SK-N-SH (cell line): Measurements from ENCODE around the gene SYT6. TPM values are rescaled to one million over a fixed set of nuclear protein-coding genes. Genes with fewer than 3 reads are reported as not detected.

Experiments
- CTCF ChIA-PET: fragments of 300-600, 350-600 bp; formaldehyde crosslinking; extraction: SDS; loops from one replicate; lab custom pipeline; 2021; lab: Yijun Ruan, JAX
- POLR2A ChIA-PET: fragments of 350-600 bp; sonication (Branson Sonifier 250); formaldehyde crosslinking; extraction: SDS; loops from one replicate; lab custom pipeline; 2020; ENCODE audit warnings: antibody characterized with exemption, inconsistent platforms; lab: Yijun Ruan, JAX
- DNase-seq: peaks from one replicate; pipeline ENCODE4 v3.0.0; 2012
- H2AFZ ChIP-seq: fragments of 200-600 bp; sonication (generic); 2 replicates; pipeline ENCODE4 v1.8.1; 2016; ENCODE audit warnings: antibody characterized with exemption, mild to moderate bottlenecking, low read depth
- H3F3A ChIP-seq: fragments of 200-600 bp; sonication (generic); replicated peaks from 2 replicates; pipeline ENCODE3; 2016; ENCODE audit warnings: antibody characterized with exemption, mild to moderate bottlenecking; ENCODE audit not compliant: insufficient read depth
- H3K27ac ChIP-seq, 2 experiments: fragments of 200-500 bp in 1 of 2; fragments of 200-600 bp in 1 of 2; sonication (Bioruptor generic) in 1 of 2; sonication (generic), shearing (Covaris generic) in 1 of 2; 2 replicates each; pipeline versions ENCODE4 v1.5.1 to v1.6.1; 2014 to 2016; ENCODE audit warnings: low read depth in 2 of 2, inconsistent platforms in 1 of 2, low read length in 1 of 2, mild to moderate bottlenecking in 1 of 2, mixed read lengths in 1 of 2
- H3K27me3 ChIP-seq: fragments of 200-600 bp; sonication (generic), shearing (Covaris generic); 2 replicates; pipeline ENCODE4 v1.6.1; 2016; ENCODE audit warnings: mixed run types; ENCODE audit not compliant: insufficient read depth
- H3K36me3 ChIP-seq, 2 experiments: fragments of 200-500 bp in 1 of 2; fragments of 200-600 bp in 1 of 2; sonication (Bioruptor generic) in 1 of 2; sonication (generic) in 1 of 2; replicated peaks in 1 of 2; 2 replicates each; pipeline versions ENCODE3 to v1.5.1; 2014 to 2016; ENCODE audit warnings: low read length in 1 of 2, mild to moderate bottlenecking in 1 of 2; ENCODE audit not compliant: insufficient read depth in 2 of 2, control insufficient read depth in 1 of 2
- H3K4me1 ChIP-seq, 2 experiments: fragments of 200-500 bp in 1 of 2; fragments of 200-600 bp in 1 of 2; sonication (Bioruptor generic) in 1 of 2; sonication (generic), shearing (Covaris generic) in 1 of 2; 2 replicates each; pipeline versions ENCODE4 v1.5.1 to v1.6.1; 2014 to 2016; ENCODE audit warnings: low read depth in 1 of 2, low read length in 1 of 2, mixed run types in 1 of 2; ENCODE audit not compliant: insufficient read depth in 2 of 2, control insufficient read depth in 1 of 2
- H3K4me2 ChIP-seq: fragments of 200-600 bp; sonication (generic), shearing (Covaris generic); 2 replicates; pipeline ENCODE4 v1.6.1; 2017; ENCODE audit warnings: mixed run types
- H3K4me3 ChIP-seq, 2 experiments: fragments of 200-500 bp in 1 of 2; fragments of 200-600 bp in 1 of 2; sonication (Bioruptor generic) in 1 of 2; sonication (generic), shearing (Covaris generic) in 1 of 2; 2 replicates each; pipeline versions ENCODE4 v1.5.1 to v1.8.1; 2014 to 2016; ENCODE audit warnings: low read depth in 2 of 2, inconsistent platforms in 1 of 2, low read length in 1 of 2, mild to moderate bottlenecking in 1 of 2, mixed read lengths in 1 of 2, moderate library complexity in 1 of 2
- H3K79me2 ChIP-seq: fragments of 200-600 bp; sonication (generic); 2 replicates; pipeline ENCODE4 v1.8.1; 2017; ENCODE audit warnings: mild to moderate bottlenecking; ENCODE audit not compliant: insufficient read depth
- H3K9ac ChIP-seq: fragments of 200-600 bp; sonication (generic); 2 replicates; pipeline ENCODE4 v1.6.1; 2017; ENCODE audit warnings: mixed run types
- H3K9me2 ChIP-seq: fragments of 200-600 bp; sonication (generic); 2 replicates; pipeline ENCODE4 v1.6.1; 2017; ENCODE audit warnings: mixed run types
- H3K9me3 ChIP-seq: fragments of 200-600 bp; sonication (generic); 2 replicates; pipeline ENCODE4 v1.6.1; 2017; ENCODE audit warnings: mixed run types, mild to moderate bottlenecking, moderate library complexity
- H4K20me1 ChIP-seq: fragments of 200-600 bp; sonication (generic); 2 replicates; pipeline ENCODE4 v1.6.1; 2017; ENCODE audit warnings: mild to moderate bottlenecking, mixed run types; ENCODE audit not compliant: insufficient read depth
- CHD2 ChIP-seq: fragments of 150-350 bp; IDR thresholded peaks from 2 replicates; pipeline ENCODE4 v1.6.1; 2018; ENCODE audit warnings: low read length; ENCODE audit not compliant: partially characterized antibody
- CTCF ChIP-seq: fragments of 200-600 bp; sonication (generic); IDR thresholded peaks from 2 replicates; pipeline ENCODE4 v1.6.1; 2017; ENCODE audit warnings: antibody characterized with exemption, mild to moderate bottlenecking, moderate library complexity
- EP300 ChIP-seq, 2 experiments: IDR thresholded peaks; 2 replicates each; pipeline versions ENCODE4 v1.4.0 to v1.6.1; 2012; ENCODE audit warnings: borderline replicate concordance in 1 of 2, low read depth in 1 of 2, low read length in 1 of 2
- EZH2phosphoT487 ChIP-seq: fragments of 200-600 bp; sonication (generic); IDR thresholded peaks from 2 replicates; pipeline ENCODE4 v1.6.1; 2017; ENCODE audit warnings: low read depth, mixed run types, mild to moderate bottlenecking, antibody characterized with exemption, moderate library complexity, borderline replicate concordance
- FOSL2 ChIP-seq: IDR thresholded peaks from 2 replicates; pipeline ENCODE4 v1.4.0; 2012; ENCODE audit warnings: low read depth, mild to moderate bottlenecking, moderate library complexity, borderline replicate concordance
- FOXJ3 ChIP-seq: sonication (generic); formaldehyde crosslinking; IDR thresholded peaks from 2 replicates; pipeline ENCODE4 v1.5.1; 2020; ENCODE audit warnings: mild to moderate bottlenecking, missing genetic modification reagents
- GABPA ChIP-seq: IDR thresholded peaks from 2 replicates; pipeline ENCODE4 v1.4.0; 2012; ENCODE audit warnings: low read depth, mild to moderate bottlenecking
- GATA2 ChIP-seq: sonication (generic); formaldehyde crosslinking; IDR thresholded peaks from 2 replicates; pipeline ENCODE4 v1.5.0; 2020; ENCODE audit warnings: mild to moderate bottlenecking, missing genetic modification reagents
- MEF2A ChIP-seq: IDR thresholded peaks from 2 replicates; pipeline ENCODE4 v1.4.0; 2012; ENCODE audit warnings: low read depth, borderline replicate concordance
- MXI1 ChIP-seq: IDR thresholded peaks from 2 replicates; pipeline ENCODE4 v1.6.1; 2012; ENCODE audit warnings: mild to moderate bottlenecking, low read depth, low read length, improper control_type of control experiment
- NFIC ChIP-seq: IDR thresholded peaks from 2 replicates; pipeline ENCODE4 v1.4.0; 2012; ENCODE audit warnings: borderline replicate concordance
- NRF1 ChIP-seq: IDR thresholded peaks from 2 replicates; pipeline ENCODE4 v1.6.1; 2012; ENCODE audit warnings: low read depth, mild to moderate bottlenecking, low read length
- POLR2AphosphoS5 ChIP-seq: IDR thresholded peaks from 2 replicates; pipeline ENCODE4 v1.6.1; 2012; ENCODE audit warnings: low read depth, low read length
- RAD21 ChIP-seq: IDR thresholded peaks from 2 replicates; pipeline ENCODE4 v1.6.1; 2012; ENCODE audit warnings: mild to moderate bottlenecking, low read length
- REST ChIP-seq: IDR thresholded peaks from 2 replicates; pipeline ENCODE4 v1.6.1; 2012; ENCODE audit warnings: mild to moderate bottlenecking, low read depth, low read length, moderate library complexity
- RFX5 ChIP-seq: IDR thresholded peaks from 2 replicates; pipeline ENCODE4 v1.6.1; 2012; ENCODE audit warnings: mild to moderate bottlenecking, improper control_type of control experiment, low read length
- RXRA ChIP-seq: IDR thresholded peaks from 2 replicates; pipeline ENCODE4 v1.4.0; 2012; ENCODE audit warnings: low read depth, mild to moderate bottlenecking, borderline replicate concordance
- SIN3A ChIP-seq: IDR thresholded peaks from 2 replicates; pipeline ENCODE4 v1.6.1; 2012; ENCODE audit warnings: low read depth, mild to moderate bottlenecking, low read length, moderate library complexity, borderline replicate concordance
- TAF1 ChIP-seq: IDR thresholded peaks from 2 replicates; pipeline ENCODE4 v1.6.1; 2012; ENCODE audit warnings: low read depth, mild to moderate bottlenecking, low read length, moderate library complexity, borderline replicate concordance
- TEAD4 ChIP-seq: IDR thresholded peaks from 2 replicates; pipeline ENCODE4 v1.4.0; 2012; ENCODE audit warnings: mild to moderate bottlenecking, borderline replicate concordance; ENCODE audit not compliant: insufficient read depth
- USF1 ChIP-seq: IDR thresholded peaks from 2 replicates; pipeline ENCODE4 v1.4.0; 2012; ENCODE audit warnings: low read depth, borderline replicate concordance
- WGBS: methylation state at CpG from one replicate; pipeline ENCODE4 v1.1.6; 2017; ENCODE audit warnings: low lambda C conversion rate; 5-methylcytosine and 5-hydroxymethylcytosine counted together
- polyA plus RNA-seq, 3 experiments: library from polyadenylated mRNA; depleted of rRNA; stranded (reverse); fragments of >200 nt; gene quantifications; 2 replicates each; pipeline ENCODE4 v1.2.3, GENCODE V29; 2012

Gene SYT6
- polyA plus RNA-seq, 1 of the 3 experiments (the other 2 are of a cell fraction), result not detected

- TF ChIP-seq TAF1, result no peak
Measured at GRCh38 chr1:114097109-114097508, 56.6 kb downstream of the SYT6 start (continued).

GRCh38 chr1:114094675-114095074 lies 59.0 kb downstream of the SYT6 start:
- no peak overlapping the region for H3K4me3 ChIP-seq
- 76% methylated on average over 9 of the region's 9 CpGs for WGBS
- no peaks in the 10 kb centered on the region; a peak in 1 of 4 replicates for H3K4me1 ChIP-seq
- ChIA-PET POLR2A (no interaction called here), CTCF (interaction anchor here (0.7 kb wide), 1 partner anchor 188 kb away, joined by 3 read pairs; no protein-coding TSS in a partner anchor)
- TF ChIP-seq USF1 (no peak), NRF1 (no peak), EZH2phosphoT487 (no peak), FOXJ3 (CRISPR knock-in tag) (no peak), FOSL2 (no peak), RAD21 (no peak), MXI1 (no peak), MEF2A (no peak), GABPA (no peak), EP300 (IDR thresholded peaks at IDR 0.05; ENCODE audit: borderline replicate concordance in 1 of 2, low read depth in 1 of 2, low read length in 1 of 2) (no peak), TEAD4 (no peak), REST (no peak), RFX5 (no peak), NFIC (no peak), SIN3A (no peak), POLR2AphosphoS5 (no peak), CTCF (no peak), RXRA (no peak), CHD2 (no peak), GATA2 (CRISPR knock-in tag) (no peak)
- no peaks in the 10 kb centered on the region for H3K9me2 ChIP-seq
- H3K9ac ChIP-seq, result no peak overlapping the region
- no peak overlapping the region for H3K27ac ChIP-seq
- H2AFZ ChIP-seq, result no peak overlapping the region
- no peaks in the 10 kb centered on the region for H3K36me3 ChIP-seq
- H3K79me2 ChIP-seq, result no peaks in the 10 kb centered on the region
- H3F3A ChIP-seq, result no peaks in the 10 kb centered on the region
- no peaks in the 10 kb centered on the region for H3K9me3 ChIP-seq
- H3K27me3 ChIP-seq, result peaks cover 13% of the 10 kb centered on the region
- no peaks in the 10 kb centered on the region for H4K20me1 ChIP-seq
- no peak overlapping the region for H3K4me2 ChIP-seq
- no peak for DNase-seq
